Right atrium auricular region (tissue), 2 donors: Measurements from ENCODE around the gene SLC1A3. TPM values are rescaled to one million over a fixed set of nuclear protein-coding genes. Genes with fewer than 3 reads are reported as not detected.

Experiments used
- DNase-seq: peaks from one replicate; pipeline ENCODE4 v3.0.0-alpha.2; 2019; ENCODE audit warnings: low spot score
- H3K27ac ChIP-seq, 2 donors: fragments of 200-600 bp; sonication (generic); 1 replicate in 1 of 2; 2 replicates in 1 of 2; pipeline ENCODE4 v1.5.1; 2016 to 2019
- H3K27me3 ChIP-seq, 2 donors: fragments of 200-600 bp; sonication (generic); one replicate each; pipeline versions ENCODE4 v1.5.1 to v1.6.0; 2017 to 2019
- H3K36me3 ChIP-seq: fragments of 200-600 bp; sonication (generic); one replicate; pipeline ENCODE4 v1.5.1; 2016
- H3K4me1 ChIP-seq, 2 donors: fragments of 200-600 bp; sonication (generic); one replicate each; pipeline versions ENCODE4 v1.5.1 to v1.6.0; 2017 to 2019
- H3K4me3 ChIP-seq, 2 donors: fragments of 200-600 bp; sonication (generic); 1 replicate in 1 of 2; 2 replicates in 1 of 2; pipeline ENCODE4 v1.5.1; 2017 to 2019; ENCODE audit warnings: mild to moderate bottlenecking in 1 of 2, moderate library complexity in 1 of 2
- H3K9me3 ChIP-seq, 2 donors: fragments of 200-600 bp; sonication (generic); one replicate each; pipeline ENCODE4 v1.5.1; 2019
- CTCF ChIP-seq, 2 donors: fragments of 200-600 bp; sonication (generic); IDR thresholded peaks; one replicate each; pipeline ENCODE4 v1.5.1; 2019; ENCODE audit warnings: antibody characterized with exemption in 2 of 2
- total RNA-seq, 2 donors: library from RNA; depleted of rRNA; stranded (reverse); fragments of >200 nt; gene quantifications; one replicate each; pipeline ENCODE4 v1.1.0, GENCODE V29; 2016

The SLC1A3 gene
- total RNA-seq, 2 donors from 2014 or later: 31.8 to 50.9 TPM

- no peaks in the 10 kb centered on the region for H3K36me3 ChIP-seq
- no peaks in the 10 kb centered on the region for H3K9me3 ChIP-seq
- no peak for DNase-seq
- TF ChIP-seq CTCF (IDR thresholded peaks at IDR 0.05): no peak
- H3K4me1 ChIP-seq: peaks cover 0 to 27% of the 10 kb centered on the region in 2 donors
- H3K27ac ChIP-seq: no peak overlapping the region
- no peaks in the 10 kb centered on the region for H3K27me3 ChIP-seq
- no peak overlapping the region for H3K4me3 ChIP-seq
Measured at GRCh38 chr5:36661456-36662220, 55.2 kb downstream of the SLC1A3 start.

- H3K4me1 ChIP-seq: peaks cover 0 to 27% of the 10 kb centered on the region in 2 donors
- TF ChIP-seq CTCF (IDR thresholded peaks at IDR 0.05): no peak
- H3K36me3 ChIP-seq: no peaks in the 10 kb centered on the region
- H3K27ac ChIP-seq: no peak overlapping the region
- no peak overlapping the region for H3K4me3 ChIP-seq
- H3K27me3 ChIP-seq: no peaks in the 10 kb centered on the region
- H3K9me3 ChIP-seq: no peaks in the 10 kb centered on the region
- no peak for DNase-seq
Measured at GRCh38 chr5:36662291-36662851, 56.0 kb downstream of the SLC1A3 start.

GRCh38 chr5:36664766-36665165, 58.4 kb downstream of the SLC1A3 start:
- TF ChIP-seq CTCF (IDR thresholded peaks at IDR 0.05): no peak
- Histone ChIP-seq H3K27ac (no peak overlapping the region), H3K9me3 (no peaks in the 10 kb centered on the region), H3K4me1 (peaks cover 0 to 7% of the 10 kb centered on the region in 2 donors), H3K4me3 (no peak overlapping the region), H3K36me3 (no peaks in the 10 kb centered on the region), H3K27me3 (no peaks in the 10 kb centered on the region)
- DNase-seq: no peak

- Histone ChIP-seq H3K36me3 (no peaks in the 10 kb centered on the region), H3K4me1 (peaks cover 0 to 7% of the 10 kb centered on the region in 2 donors), H3K27ac (no peak overlapping the region), H3K27me3 (no peaks in the 10 kb centered on the region), H3K9me3 (no peaks in the 10 kb centered on the region), H3K4me3 (no peak overlapping the region)
- no peak for DNase-seq
- TF ChIP-seq CTCF (IDR thresholded peaks at IDR 0.05): no peak
Measured at GRCh38 chr5:36665628-36666027, 59.2 kb downstream of the SLC1A3 start.

GRCh38 chr5:36666274-36666673, 59.9 kb downstream of the SLC1A3 start:
- Histone ChIP-seq H3K9me3 (no peaks in the 10 kb centered on the region), H3K4me3 (no peak overlapping the region), H3K4me1 (peaks cover 0 to 7% of the 10 kb centered on the region in 2 donors), H3K27ac (no peak overlapping the region), H3K36me3 (no peaks in the 10 kb centered on the region), H3K27me3 (no peaks in the 10 kb centered on the region)
- TF ChIP-seq CTCF (IDR thresholded peaks at IDR 0.05): no peak
- DNase-seq: no peak
